Keratinocyte (primary cell): Measurements from ENCODE around the gene CCDC174. TPM values are rescaled to one million over a fixed set of nuclear protein-coding genes. Genes with fewer than 3 reads are reported as not detected.

Experiments
- DNase-seq: peaks from one replicate; pipeline ENCODE4 v3.0.0-alpha.2; 2011; ENCODE audit warnings: low read depth, missing footprints, low spot score
- FAIRE-seq: peaks from 2 replicates; lab custom pipeline; 2011; peaks lifted over from hg19 to GRCh38; lab: Jason Lieb, UNC
- H2AFZ ChIP-seq: 2 replicates; pipeline ENCODE4 v1.6.0; 2012; ENCODE audit warnings: low read length, control low read depth, inconsistent platforms; ENCODE audit not compliant: control insufficient read depth
- H3K27ac ChIP-seq: 2 replicates; pipeline ENCODE4 v1.5.1; 2011; ENCODE audit warnings: low read length; ENCODE audit not compliant: control insufficient read depth, insufficient read depth
- H3K27me3 ChIP-seq: 3 replicates; pipeline ENCODE4 v1.6.0; 2011; ENCODE audit warnings: low read length; ENCODE audit not compliant: control insufficient read depth, insufficient read depth; ENCODE audit errors: extremely low read depth
- H3K36me3 ChIP-seq, 2 experiments: 2 replicates in 1 of 2; 3 replicates in 1 of 2; pipeline ENCODE4 v1.5.1; 2011; ENCODE audit warnings: low read length in 2 of 2, mild to moderate bottlenecking in 1 of 2; ENCODE audit not compliant: control insufficient read depth in 2 of 2, insufficient read depth in 2 of 2; ENCODE audit errors: extremely low read depth in 1 of 2
- H3K4me1 ChIP-seq: 3 replicates; pipeline ENCODE4 v1.5.1; 2011; ENCODE audit warnings: low read length; ENCODE audit not compliant: control insufficient read depth, insufficient read depth; ENCODE audit errors: extremely low read depth
- H3K4me2 ChIP-seq: 3 replicates; pipeline ENCODE4 v1.6.0; 2011; ENCODE audit warnings: low read depth, low read length; ENCODE audit not compliant: control insufficient read depth, insufficient read depth; ENCODE audit errors: extremely low read depth
- H3K4me3 ChIP-seq, 3 experiments: fragments of 200-600 bp in 1 of 3; sonication (generic) in 1 of 3; 2 replicates in 2 of 3; 3 replicates in 1 of 3; pipeline ENCODE4 v1.5.1; 2011 to 2016; ENCODE audit warnings: low read length in 3 of 3, mild to moderate bottlenecking in 3 of 3, control low read depth in 2 of 3, inconsistent platforms in 1 of 3, low read depth in 1 of 3, mixed read lengths in 1 of 3, mixed run types in 1 of 3, moderate library complexity in 1 of 3; ENCODE audit not compliant: control insufficient read depth in 2 of 3, insufficient read depth in 2 of 3; ENCODE audit errors: extremely low read depth in 1 of 3
- H3K79me2 ChIP-seq: 2 replicates; pipeline ENCODE4 v1.6.0; 2012; ENCODE audit warnings: low read length; ENCODE audit not compliant: control insufficient read depth, insufficient read depth
- H3K9ac ChIP-seq: 3 replicates; pipeline ENCODE4 v1.6.0; 2011; ENCODE audit warnings: low read length; ENCODE audit not compliant: control insufficient read depth, insufficient read depth; ENCODE audit errors: extremely low read depth
- H3K9me1 ChIP-seq: 3 replicates; pipeline ENCODE4 v1.6.0; 2011; ENCODE audit warnings: low read length; ENCODE audit not compliant: control insufficient read depth, insufficient read depth; ENCODE audit errors: extremely low read depth
- H3K9me3 ChIP-seq: 2 replicates; pipeline ENCODE4 v1.5.1; 2012; ENCODE audit warnings: low read depth, low read length; ENCODE audit not compliant: control insufficient read depth
- H4K20me1 ChIP-seq: 3 replicates; pipeline ENCODE4 v1.6.0; 2011; ENCODE audit warnings: low read length; ENCODE audit not compliant: control insufficient read depth, insufficient read depth; ENCODE audit errors: extremely low read depth
- CTCF ChIP-seq, 3 experiments: IDR thresholded peaks in 1 of 3; conservative IDR thresholded peaks in 1 of 3; optimal IDR thresholded peaks in 1 of 3; 2 replicates in 2 of 3; 3 replicates in 1 of 3; pipeline versions ENCODE3 to v1.5.1; 2011; ENCODE audit warnings: low read length in 3 of 3, mild to moderate bottlenecking in 3 of 3, moderate library complexity in 2 of 3, control low read depth in 1 of 3, inconsistent platforms in 1 of 3; ENCODE audit not compliant: insufficient read depth in 2 of 3; ENCODE audit errors: extremely low read depth in 1 of 3
- EZH2 ChIP-seq: IDR thresholded peaks from one replicate; pipeline ENCODE4 v1.6.1; 2012; ENCODE audit warnings: inconsistent platforms, mild to moderate bottlenecking, low read length, moderate library complexity
- dilution Hi-C: fragments of 300-500 bp; cut with MboI; formaldehyde crosslinking; loops from one replicate; pipeline ENCODE4 v1.7.0; 2020; ENCODE audit warnings: low sequenced_read_pairs; ENCODE audit not compliant: extremely low pct_ligation_motif_present
- polyA plus RNA-seq, 5 experiments: library from polyadenylated mRNA; depleted of rRNA in 3 of 5; stranded (reverse) in 3 of 5; stranded (forward) in 1 of 5; unstranded in 1 of 5; fragments of >200 nt; gene quantifications; 1 replicate in 1 of 5; 2 replicates in 3 of 5; 3 replicates in 1 of 5; pipeline versions ENCODE4 v1.2.1 to v1.2.3, GENCODE V29; 2011 to 2012; ENCODE audit warnings: missing spikeins in 2 of 5, low read depth in 1 of 5, low replicate concordance in 1 of 5

The CCDC174 gene
- polyA plus RNA-seq, 1 donor (not counting 4 experiments of a cell fraction or from before 2014, with no cell fraction given): 6.2 TPM

GRCh38 chr3:14718539-14718938 lies 67.0 kb downstream of the CCDC174 start:
- H3K9me3 ChIP-seq: no peaks in the 10 kb centered on the region
- no peak overlapping the region for H3K4me2 ChIP-seq
- no peak overlapping the region for H3K27ac ChIP-seq
- H3K9me1 ChIP-seq: no peaks in the 10 kb centered on the region
- H3K4me3 ChIP-seq: no peak overlapping the region
- no peaks in the 10 kb centered on the region for H4K20me1 ChIP-seq
- H3K79me2 ChIP-seq: no peaks in the 10 kb centered on the region
- no peaks in the 10 kb centered on the region for H3K4me1 ChIP-seq
- dilution Hi-C loops: no loop called here
- H2AFZ ChIP-seq: no peak overlapping the region
- TF ChIP-seq CTCF (optimal IDR thresholded peaks at IDR 0.05 in 1 of 3, IDR thresholded peaks at IDR 0.05 in 1 of 3, conservative IDR thresholded peaks at IDR 0.05 in 1 of 3; ENCODE audit: extremely low read depth in 1 of 3, insufficient read depth in 2 of 3, low read length in 3 of 3) (no peak), EZH2 (no peak)
- DNase-seq: no peak
- H3K27me3 ChIP-seq: no peaks in the 10 kb centered on the region
- FAIRE-seq: no peak
- H3K36me3 ChIP-seq: no peaks in the 10 kb centered on the region
- H3K9ac ChIP-seq: no peak overlapping the region

DNA sequence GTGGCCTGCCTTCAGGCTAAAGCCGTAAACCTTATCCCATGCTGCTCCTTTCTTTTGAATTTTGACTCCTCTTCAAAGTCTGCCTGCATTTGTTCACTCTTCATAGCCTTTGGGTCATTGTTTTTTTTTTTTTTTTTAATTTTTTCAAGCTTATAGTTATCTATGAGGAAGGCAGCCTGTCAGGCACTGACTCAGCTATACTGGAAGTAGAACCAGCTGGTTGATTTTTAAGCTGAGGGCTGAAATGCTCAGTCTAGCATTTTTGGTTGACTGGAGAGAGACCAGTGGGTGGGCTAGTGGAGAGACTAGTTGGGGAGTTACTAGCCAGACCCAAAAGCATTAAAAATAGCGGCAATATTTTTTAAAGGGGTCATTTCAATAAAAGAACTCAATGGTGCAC lies 67.4 kb downstream of the CCDC174 start:
- Histone ChIP-seq H4K20me1 (no peaks in the 10 kb centered on the region), H3K27me3 (no peaks in the 10 kb centered on the region), H3K79me2 (no peaks in the 10 kb centered on the region), H3K27ac (no peak overlapping the region), H3K9ac (no peak overlapping the region), H3K9me1 (no peaks in the 10 kb centered on the region), H3K36me3 (no peaks in the 10 kb centered on the region), H3K4me2 (no peak overlapping the region), H2AFZ (no peak overlapping the region), H3K9me3 (no peaks in the 10 kb centered on the region), H3K4me3 (no peak overlapping the region), H3K4me1 (no peaks in the 10 kb centered on the region)
- FAIRE-seq: no peak
- dilution Hi-C loops: no loop called here
- no peak for TF ChIP-seq CTCF (optimal IDR thresholded peaks at IDR 0.05 in 1 of 3, IDR thresholded peaks at IDR 0.05 in 1 of 3, conservative IDR thresholded peaks at IDR 0.05 in 1 of 3; ENCODE audit: extremely low read depth in 1 of 3, insufficient read depth in 2 of 3, low read length in 3 of 3)
- TF ChIP-seq EZH2: no peak
- DNase-seq: no peak
